Neural cell (in vitro differentiated cells): ENCODE data around the gene AMH. TPM values are rescaled to one million over a fixed set of nuclear protein-coding genes. Genes with fewer than 3 reads are reported as not detected.
A peak's percentile ranks its signal among the peaks of the same experiment; 100 is the strongest.

Experiments
- H2AFZ ChIP-seq: fragments of 200-600, 300-800 bp; sonication (generic), shearing (Covaris generic); 2 replicates; pipeline ENCODE4 v1.6.0; 2014; ENCODE audit warnings: low read depth, mild to moderate bottlenecking, antibody characterized with exemption, low read length, moderate library complexity
- H3F3A ChIP-seq: fragments of 200-600 bp; shearing (Covaris generic); 2 replicates; pipeline ENCODE4 v1.6.1; 2016; ENCODE audit warnings: mild to moderate bottlenecking, moderate library complexity, mixed read lengths, antibody characterized with exemption, low read length; ENCODE audit not compliant: insufficient read depth, poor library complexity, severe bottlenecking
- H3K27ac ChIP-seq: fragments of 200-600, 300-800 bp; sonication (generic), shearing (Covaris generic); 2 replicates; pipeline ENCODE4 v1.5.1; 2014; ENCODE audit warnings: mild to moderate bottlenecking, low read length, moderate library complexity
- H3K27me3 ChIP-seq: fragments of 300-800, 200-600 bp; sonication (generic), shearing (Covaris generic); 2 replicates; pipeline ENCODE4 v1.6.0; 2014; ENCODE audit warnings: mild to moderate bottlenecking, low read depth, low read length, moderate library complexity; ENCODE audit not compliant: insufficient read depth
- H3K36me3 ChIP-seq: fragments of 300-800, 200-600 bp; sonication (generic), shearing (Covaris generic); 2 replicates; pipeline ENCODE4 v1.5.1; 2014; ENCODE audit warnings: mild to moderate bottlenecking, antibody characterized with exemption, low read length, moderate library complexity; ENCODE audit not compliant: insufficient read depth
- H3K4me2 ChIP-seq: fragments of 300-800, 200-600 bp; sonication (generic), shearing (Covaris generic); 2 replicates; pipeline ENCODE4 v1.6.0; 2014; ENCODE audit warnings: mild to moderate bottlenecking, low read length
- H3K4me3 ChIP-seq: fragments of 300-800, 200-600 bp; sonication (generic), shearing (Covaris generic); 2 replicates; pipeline ENCODE4 v1.5.1; 2014; ENCODE audit warnings: mild to moderate bottlenecking, low read length, moderate library complexity
- H3K79me2 ChIP-seq: fragments of 200-600 bp; shearing (Covaris generic); replicated peaks from 2 replicates; pipeline ENCODE4 v1.6.0; 2014; ENCODE audit warnings: mild to moderate bottlenecking, low read length, moderate library complexity; ENCODE audit not compliant: insufficient read depth
- H3K9ac ChIP-seq: fragments of 300-800, 200-600 bp; sonication (generic), shearing (Covaris generic); 2 replicates; pipeline ENCODE4 v1.6.1; 2016; ENCODE audit warnings: mild to moderate bottlenecking, low read length, mixed read lengths
- H3K9me2 ChIP-seq: fragments of 200-600 bp; shearing (Covaris generic); 2 replicates; pipeline ENCODE4 v1.6.1; 2016; ENCODE audit warnings: mild to moderate bottlenecking, low read length, mixed read lengths; ENCODE audit not compliant: insufficient read depth
- H3K9me3 ChIP-seq: fragments of 200-600, 300-800 bp; sonication (generic), shearing (Covaris generic); 2 replicates; pipeline ENCODE4 v1.6.1; 2016; ENCODE audit warnings: mild to moderate bottlenecking, mixed run types, low read length, moderate library complexity, mixed read lengths
- H4K20me1 ChIP-seq: fragments of 200-600 bp; shearing (Covaris generic); 2 replicates; pipeline ENCODE4 v1.6.1; 2016; ENCODE audit warnings: mild to moderate bottlenecking, mixed run types; ENCODE audit not compliant: insufficient read depth
- CTCF ChIP-seq: fragments of 450-650 bp; IDR thresholded peaks from 2 replicates; pipeline ENCODE4 v1.5.1; 2014; ENCODE audit warnings: antibody characterized with exemption, mild to moderate bottlenecking, moderate library complexity; ENCODE audit not compliant: poor library complexity, severe bottlenecking
- EP300 ChIP-seq: fragments of 450-650 bp; conservative IDR thresholded peaks from 2 replicates; pipeline ENCODE4 v1.6.1; 2014; ENCODE audit warnings: antibody characterized with exemption, mild to moderate bottlenecking, moderate library complexity; ENCODE audit not compliant: poor library complexity, severe bottlenecking
- EZH2 ChIP-seq: fragments of 200-600, 300-800 bp; shearing (Covaris generic), sonication (generic); IDR thresholded peaks from 2 replicates; pipeline ENCODE4 v1.6.1; 2014; ENCODE audit warnings: antibody characterized with exemption, low read length, borderline replicate concordance, mild to moderate bottlenecking; ENCODE audit not compliant: insufficient read depth, poor library complexity, severe bottlenecking
- MXI1 ChIP-seq: fragments of 450-650 bp; conservative IDR thresholded peaks from 2 replicates; pipeline ENCODE4 v1.6.1; 2014; ENCODE audit warnings: antibody characterized with exemption, mild to moderate bottlenecking; ENCODE audit not compliant: poor library complexity, severe bottlenecking
- POLR2AphosphoS5 ChIP-seq: IDR thresholded peaks from 2 replicates; pipeline ENCODE4 v1.6.1; 2012
- RAD21 ChIP-seq: fragments of 450-650 bp; conservative IDR thresholded peaks from 2 replicates; pipeline ENCODE4 v1.6.1; 2014; ENCODE audit warnings: antibody characterized with exemption, mild to moderate bottlenecking, moderate library complexity
- REST ChIP-seq: IDR thresholded peaks from 2 replicates; pipeline ENCODE4 v1.6.1; 2012; ENCODE audit warnings: borderline replicate concordance
- SMC3 ChIP-seq: fragments of 450-650 bp; conservative IDR thresholded peaks from 2 replicates; pipeline ENCODE4 v1.6.1; 2014; ENCODE audit warnings: antibody characterized with exemption, mild to moderate bottlenecking, moderate library complexity; ENCODE audit not compliant: poor library complexity
- TAF1 ChIP-seq: IDR thresholded peaks from 2 replicates; pipeline ENCODE4 v1.6.1; 2012; ENCODE audit warnings: low read depth
- polyA plus RNA-seq: library from polyadenylated mRNA; depleted of rRNA; stranded (reverse); fragments of >200 nt; gene quantifications from 2 replicates; pipeline ENCODE4 v1.2.3, GENCODE V29; 2014

Gene AMH
- polyA plus RNA-seq, 1 donor from 2014 or later: 57.5 TPM

GRCh38 chr19:2269244-2270156 lies 20.4 kb downstream of the AMH start:
- H3K4me3 ChIP-seq: peak overlapping the region; percentile 99
- H3K4me2 ChIP-seq: no peak overlapping the region
- no peaks in the 10 kb centered on the region for H3K9me2 ChIP-seq
- peak; percentile 58 for TF ChIP-seq EP300
- TF ChIP-seq POLR2AphosphoS5: peak; percentile 100
- peak; percentile 42 for TF ChIP-seq RAD21
- peak; percentile 96 for TF ChIP-seq REST
- peak; percentile 50 for TF ChIP-seq SMC3
- TF ChIP-seq TAF1: peak; percentile 99
- TF ChIP-seq MXI1: peak; percentile 90
- TF ChIP-seq CTCF: peak; percentile 57
- TF ChIP-seq EZH2: no peak
- H3K36me3 ChIP-seq: no peaks in the 10 kb centered on the region
- H4K20me1 ChIP-seq: peaks cover 42% of the 10 kb centered on the region
- H2AFZ ChIP-seq: peak overlapping the region; percentile 76
- H3F3A ChIP-seq: peaks cover 4% of the 10 kb centered on the region
- peak overlapping the region; percentile 94 for H3K27ac ChIP-seq
- peaks cover 42% of the 10 kb centered on the region for H3K79me2 ChIP-seq
- no peaks in the 10 kb centered on the region for H3K27me3 ChIP-seq
- no peaks in the 10 kb centered on the region for H3K9me3 ChIP-seq
- peak overlapping the region; percentile 99 for H3K9ac ChIP-seq

- TF ChIP-seq RAD21 (no peak), SMC3 (no peak), POLR2AphosphoS5 (no peak), REST (no peak), TAF1 (no peak)
- Histone ChIP-seq H3F3A (peaks cover 4% of the 10 kb centered on the region), H3K27me3 (no peaks in the 10 kb centered on the region), H3K9me3 (no peaks in the 10 kb centered on the region), H3K79me2 (peaks cover 42% of the 10 kb centered on the region), H3K36me3 (no peaks in the 10 kb centered on the region), H3K9me2 (no peaks in the 10 kb centered on the region), H2AFZ (peak overlapping the region; percentile 76), H3K9ac (peak overlapping the region; percentile 99), H3K27ac (peak overlapping the region; percentile 94), H3K4me3 (peak overlapping the region; percentile 99), H3K4me2 (no peak overlapping the region), H4K20me1 (peaks cover 42% of the 10 kb centered on the region)
Measured at GRCh38 chr19:2270157-2270422, 21.0 kb downstream of the AMH start.
